ENCODE measurements around the gene NRG3.

Gene NRG3

DNA sequence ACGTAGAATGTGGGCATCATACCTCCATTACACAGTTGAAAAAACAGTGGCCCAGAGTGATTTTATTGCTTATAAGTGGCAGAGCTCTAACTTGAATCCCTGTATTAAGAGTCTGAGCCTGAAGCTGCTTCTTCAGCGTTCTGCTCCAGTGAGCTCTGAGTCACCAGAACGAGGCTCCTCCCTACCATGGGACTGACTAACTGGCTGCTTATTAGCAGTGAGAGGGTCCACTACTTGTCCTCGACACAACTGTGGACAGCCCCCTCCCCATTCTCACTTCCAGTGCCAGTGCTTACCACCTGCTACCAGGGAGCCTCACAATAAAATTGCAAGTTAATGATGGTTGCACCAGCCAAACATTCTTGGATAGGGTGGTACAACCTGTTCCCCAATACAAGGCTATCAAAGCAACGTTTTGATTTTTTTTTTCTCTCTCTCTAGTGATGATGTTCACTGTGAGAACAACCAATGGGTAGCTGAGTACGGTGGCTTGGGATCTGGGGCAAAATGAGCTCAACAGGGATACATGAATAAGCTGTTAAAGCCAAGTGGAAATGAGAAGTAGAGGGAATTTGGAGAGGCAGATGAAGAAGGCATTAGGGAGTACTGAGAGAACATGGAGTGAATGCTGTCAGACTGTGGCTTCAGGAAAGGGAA lies 2.7 kb upstream of the NRG3 start:
- TF ChIP-seq, protein P1, sequence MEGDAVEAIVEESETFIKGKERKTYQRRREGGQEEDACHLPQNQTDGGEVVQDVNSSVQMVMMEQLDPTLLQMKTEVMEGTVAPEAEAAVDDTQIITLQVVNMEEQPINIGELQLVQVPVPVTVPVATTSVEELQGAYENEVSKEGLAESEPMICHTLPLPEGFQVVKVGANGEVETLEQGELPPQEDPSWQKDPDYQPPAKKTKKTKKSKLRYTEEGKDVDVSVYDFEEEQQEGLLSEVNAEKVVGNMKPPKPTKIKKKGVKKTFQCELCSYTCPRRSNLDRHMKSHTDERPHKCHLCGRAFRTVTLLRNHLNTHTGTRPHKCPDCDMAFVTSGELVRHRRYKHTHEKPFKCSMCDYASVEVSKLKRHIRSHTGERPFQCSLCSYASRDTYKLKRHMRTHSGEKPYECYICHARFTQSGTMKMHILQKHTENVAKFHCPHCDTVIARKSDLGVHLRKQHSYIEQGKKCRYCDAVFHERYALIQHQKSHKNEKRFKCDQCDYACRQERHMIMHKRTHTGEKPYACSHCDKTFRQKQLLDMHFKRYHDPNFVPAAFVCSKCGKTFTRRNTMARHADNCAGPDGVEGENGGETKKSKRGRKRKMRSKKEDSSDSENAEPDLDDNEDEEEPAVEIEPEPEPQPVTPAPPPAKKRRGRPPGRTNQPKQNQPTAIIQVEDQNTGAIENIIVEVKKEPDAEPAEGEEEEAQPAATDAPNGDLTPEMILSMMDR (IDR thresholded peaks at IDR 0.05; ENCODE audit: low read depth, low read length, missing control alignments): no peak
- no peak for DNase-seq (ENCODE audit: low read depth)
- H3K4me3 ChIP-seq (ENCODE audit: low read depth, low read length): no peak overlapping the region

DNA sequence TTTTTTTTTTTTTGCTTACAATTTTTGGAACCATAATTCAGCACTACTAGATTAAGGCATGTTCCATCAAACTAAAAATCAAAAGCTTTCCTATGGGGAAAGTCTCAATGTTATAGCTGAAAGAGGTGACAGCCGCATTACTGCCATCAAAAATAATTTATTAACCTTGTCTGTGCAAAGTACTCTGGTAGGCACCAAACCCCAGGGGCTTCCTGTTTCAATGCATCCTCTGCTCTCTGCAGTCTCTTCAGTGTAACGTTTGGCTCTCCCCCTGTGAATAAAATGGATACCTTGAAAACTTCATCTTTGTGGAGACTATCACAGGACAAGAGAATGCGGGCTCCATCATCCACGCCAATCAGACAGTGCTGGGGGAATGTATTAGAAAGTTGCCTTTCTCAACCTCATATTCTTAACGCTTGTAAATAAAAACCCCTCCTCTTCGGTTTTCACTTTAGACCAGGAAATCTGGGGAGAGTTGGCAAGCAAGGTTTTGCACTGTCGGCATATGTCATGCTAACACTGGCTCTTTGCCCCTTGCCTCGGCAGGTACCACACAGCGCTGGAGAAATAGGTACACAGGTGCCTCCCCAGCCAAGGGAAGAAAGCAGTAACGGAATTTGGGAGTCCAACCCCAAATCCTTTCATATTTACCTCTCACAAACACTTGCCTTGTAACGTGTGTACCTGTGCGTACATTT lies 1.6 kb upstream of the NRG3 start:
- no peak for DNase-seq (ENCODE audit: low read depth)
- TF ChIP-seq, protein P1 (IDR thresholded peaks at IDR 0.05; ENCODE audit: low read depth, low read length, missing control alignments): no peak
- no peak overlapping the region for H3K4me3 ChIP-seq (ENCODE audit: low read depth, low read length)

DNA sequence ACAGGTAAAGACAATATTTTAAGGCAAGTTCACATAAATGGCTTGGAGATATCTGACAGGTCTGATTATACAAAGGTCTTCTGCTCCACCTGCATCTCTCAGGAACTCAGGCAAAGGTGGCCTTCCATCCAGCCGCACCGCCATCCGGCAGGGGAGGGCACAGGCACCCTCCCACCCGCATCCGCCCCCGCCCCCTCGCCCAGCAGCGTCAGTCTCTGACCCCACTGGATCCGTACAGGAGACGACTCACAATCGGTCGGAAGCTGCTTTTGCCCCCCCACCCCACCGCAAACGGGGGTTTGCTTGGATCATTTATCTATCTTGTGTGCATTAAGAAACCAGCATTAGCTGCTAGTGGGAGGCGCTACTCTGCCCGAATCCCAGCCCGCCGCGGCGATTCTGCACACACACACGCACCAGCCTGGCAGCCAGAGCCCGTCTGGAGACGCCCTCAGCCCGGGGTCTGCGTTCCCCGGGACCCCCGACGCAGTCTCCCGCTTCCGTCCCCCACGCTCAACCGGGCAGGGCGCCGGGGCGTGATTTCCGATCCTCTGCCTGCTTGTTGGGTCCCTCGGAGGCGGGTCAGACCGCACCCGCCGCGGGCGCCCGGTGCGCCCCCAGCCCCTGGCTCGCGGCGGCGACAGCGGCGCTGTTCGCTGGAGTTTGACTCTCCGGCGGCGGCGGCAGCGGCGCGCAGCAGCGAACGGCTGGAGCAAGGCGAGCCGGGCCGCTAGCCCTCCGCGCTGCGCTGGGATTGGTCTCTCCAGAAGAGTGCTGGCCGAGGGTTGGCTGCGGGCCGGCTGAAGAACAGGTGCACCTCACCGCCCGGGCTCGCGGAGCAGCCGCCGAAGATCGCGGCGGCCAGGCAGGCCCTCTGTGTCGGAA lies 820 bp upstream of the NRG3 start:
- no peak for DNase-seq (ENCODE audit: low read depth)
- no peak overlapping the region for H3K4me3 ChIP-seq (ENCODE audit: low read depth, low read length)
- TF ChIP-seq, protein P1 (IDR thresholded peaks at IDR 0.05; ENCODE audit: low read depth, low read length, missing control alignments): no peak

DNA sequence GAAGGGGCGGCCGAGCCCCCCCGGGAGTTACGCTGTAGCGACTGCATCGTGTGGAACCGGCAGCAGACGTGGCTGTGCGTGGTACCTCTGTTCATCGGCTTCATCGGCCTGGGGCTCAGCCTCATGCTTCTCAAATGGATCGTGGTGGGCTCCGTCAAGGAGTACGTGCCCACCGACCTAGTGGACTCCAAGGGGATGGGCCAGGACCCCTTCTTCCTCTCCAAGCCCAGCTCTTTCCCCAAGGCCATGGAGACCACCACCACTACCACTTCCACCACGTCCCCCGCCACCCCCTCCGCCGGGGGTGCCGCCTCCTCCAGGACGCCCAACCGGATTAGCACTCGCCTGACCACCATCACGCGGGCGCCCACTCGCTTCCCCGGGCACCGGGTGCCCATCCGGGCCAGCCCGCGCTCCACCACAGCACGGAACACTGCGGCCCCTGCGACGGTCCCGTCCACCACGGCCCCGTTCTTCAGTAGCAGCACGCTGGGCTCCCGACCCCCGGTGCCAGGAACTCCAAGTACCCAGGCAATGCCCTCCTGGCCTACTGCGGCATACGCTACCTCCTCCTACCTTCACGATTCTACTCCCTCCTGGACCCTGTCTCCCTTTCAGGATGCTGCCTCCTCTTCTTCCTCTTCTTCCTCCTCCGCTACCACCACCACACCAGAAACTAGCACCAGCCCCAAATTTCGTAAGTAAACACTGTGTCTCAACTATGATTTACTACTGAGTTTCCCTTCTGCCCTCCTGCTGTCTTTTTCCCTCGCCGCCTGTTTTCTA lies 666 bp downstream of the NRG3 start:
- H3K4me3 ChIP-seq (ENCODE audit: low read depth, low read length): no peak overlapping the region
- TF ChIP-seq, protein P1 (IDR thresholded peaks at IDR 0.05; ENCODE audit: low read depth, low read length, missing control alignments): no peak
- no peak for DNase-seq (ENCODE audit: low read depth)

DNA sequence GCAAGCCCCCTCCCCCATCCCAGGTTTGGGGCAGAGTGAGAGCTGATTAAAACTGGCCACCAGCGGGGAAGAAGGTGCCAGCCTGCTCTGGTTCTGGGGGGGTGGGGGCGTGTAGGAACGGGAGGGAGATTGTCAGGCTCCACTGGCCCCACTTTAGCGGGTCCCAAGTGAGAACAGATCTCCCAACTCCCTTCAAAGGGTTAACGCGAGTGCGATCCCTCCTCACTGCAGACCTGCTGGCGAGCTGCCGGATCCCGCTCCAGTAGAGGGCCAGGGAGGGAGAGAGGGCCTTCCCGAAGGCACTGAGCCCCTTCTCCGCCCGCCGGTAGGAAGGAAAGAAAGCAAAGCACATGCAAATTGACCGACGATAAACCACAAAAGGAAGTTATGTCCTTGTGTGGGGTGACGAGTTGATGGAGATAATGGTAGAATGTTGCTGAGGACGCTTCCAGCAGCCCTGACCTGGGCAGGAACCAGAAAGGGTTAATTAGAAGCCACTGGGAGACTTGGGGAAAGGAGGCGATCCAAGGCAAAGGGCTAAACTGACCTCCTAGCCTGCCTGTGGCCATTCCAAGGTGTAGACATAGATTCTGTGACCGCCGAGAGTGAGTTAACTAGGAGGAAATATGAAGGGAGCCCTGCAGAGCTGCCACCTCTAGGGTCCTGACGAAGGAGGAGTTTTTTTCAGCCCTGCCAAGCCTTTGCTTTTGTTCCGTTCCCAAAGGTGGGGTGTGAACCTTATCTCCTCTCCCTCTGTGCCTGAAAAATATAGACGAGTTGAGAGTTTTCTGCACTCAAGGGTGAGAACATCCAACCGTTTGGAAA lies 1.5 kb downstream of the NRG3 start:
- TF ChIP-seq, protein P1 (IDR thresholded peaks at IDR 0.05; ENCODE audit: low read depth, low read length, missing control alignments): no peak
- no peak overlapping the region for H3K4me3 ChIP-seq (ENCODE audit: low read depth, low read length)
- DNase-seq (ENCODE audit: low read depth): no peak

DNA sequence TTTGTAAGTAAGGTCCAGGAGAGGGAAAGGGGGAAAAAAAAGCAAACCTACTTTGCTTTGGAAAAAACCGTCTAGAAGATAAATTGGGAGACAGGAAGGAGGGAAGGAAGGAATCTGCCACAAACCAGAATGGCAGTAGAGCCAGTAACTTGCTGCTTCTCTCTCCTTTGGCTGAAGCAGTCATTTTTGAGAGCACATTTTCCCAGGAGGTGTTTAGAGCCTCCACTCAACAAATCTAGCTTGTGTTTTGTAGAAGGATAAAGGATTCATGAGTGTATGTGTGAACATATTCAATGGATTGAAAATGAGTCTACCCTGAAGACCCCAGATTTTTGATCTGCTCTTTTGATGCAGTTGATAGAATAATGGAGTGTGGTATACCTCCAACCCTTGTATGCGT lies 2.6 kb downstream of the NRG3 start:
- no peak for DNase-seq (ENCODE audit: low read depth)
- H3K4me3 ChIP-seq (ENCODE audit: low read depth, low read length): no peak overlapping the region
- TF ChIP-seq, protein P1 (IDR thresholded peaks at IDR 0.05; ENCODE audit: low read depth, low read length, missing control alignments): no peak

All from GM12864 (cell line).